ENCODE measurements around the gene PGRMC2.

Gene PGRMC2

DNA sequence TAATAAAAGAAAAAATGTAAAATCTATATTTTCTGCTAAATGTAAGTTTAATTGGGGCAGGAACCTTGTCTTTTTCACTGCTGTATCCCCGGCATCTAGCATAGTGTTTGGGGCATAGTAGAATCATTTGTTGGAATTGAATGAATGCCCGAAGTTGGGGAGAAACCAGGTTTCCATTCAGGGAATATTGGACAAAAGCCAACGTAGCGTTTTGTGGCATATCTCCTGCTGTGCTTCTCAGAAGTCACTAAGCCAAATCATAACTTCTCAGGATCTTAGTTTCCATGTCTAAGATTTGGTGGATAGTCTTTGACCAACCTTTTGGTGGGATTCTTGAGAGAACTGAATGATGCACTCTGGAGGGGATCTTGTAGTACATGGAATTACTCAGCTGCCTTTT, 42.0 kb upstream of the PGRMC2 start:
- no peaks in the 10 kb centered on the region for H3K36me3 ChIP-seq
- no peak overlapping the region for H3K27ac ChIP-seq
- no peak for DNase-seq
- H3K27me3 ChIP-seq (ENCODE audit: insufficient read depth, low read depth, severe bottlenecking), result no peaks in the 10 kb centered on the region
- H3K9me3 ChIP-seq (ENCODE audit: severe bottlenecking), result no peaks in the 10 kb centered on the region
- H3K4me3 ChIP-seq (ENCODE audit: low read depth, low read length), result no peak overlapping the region
- no peak for TF ChIP-seq CTCF (IDR thresholded peaks at IDR 0.05; ENCODE audit: low read depth, low read length)

GRCh38 chr4:128328106-128328505, 40.5 kb upstream of the PGRMC2 start:
- no peaks in the 10 kb centered on the region for H3K27me3 ChIP-seq (ENCODE audit: insufficient read depth, low read depth, severe bottlenecking)
- no peak overlapping the region for H3K27ac ChIP-seq
- no peak for DNase-seq
- TF ChIP-seq CTCF (IDR thresholded peaks at IDR 0.05; ENCODE audit: low read depth, low read length), result no peak
- no peak overlapping the region for H3K4me3 ChIP-seq (ENCODE audit: low read depth, low read length)
- no peaks in the 10 kb centered on the region for H3K9me3 ChIP-seq (ENCODE audit: severe bottlenecking)
- H3K36me3 ChIP-seq, result no peaks in the 10 kb centered on the region; the same call in 1 of the 2 replicates

- no peaks in the 10 kb centered on the region for H3K27me3 ChIP-seq (ENCODE audit: insufficient read depth, low read depth, severe bottlenecking)
- H3K27ac ChIP-seq, result no peak overlapping the region
- no peaks in the 10 kb centered on the region; the same call in 1 of the 2 replicates for H3K36me3 ChIP-seq
- no peak for DNase-seq
- TF ChIP-seq CTCF (IDR thresholded peaks at IDR 0.05; ENCODE audit: low read depth, low read length), result no peak
- no peaks in the 10 kb centered on the region for H3K9me3 ChIP-seq (ENCODE audit: severe bottlenecking)
- no peak overlapping the region for H3K4me3 ChIP-seq (ENCODE audit: low read depth, low read length)
Observed at GRCh38 chr4:128323401-128323800, 35.8 kb upstream of the PGRMC2 start.

DNA sequence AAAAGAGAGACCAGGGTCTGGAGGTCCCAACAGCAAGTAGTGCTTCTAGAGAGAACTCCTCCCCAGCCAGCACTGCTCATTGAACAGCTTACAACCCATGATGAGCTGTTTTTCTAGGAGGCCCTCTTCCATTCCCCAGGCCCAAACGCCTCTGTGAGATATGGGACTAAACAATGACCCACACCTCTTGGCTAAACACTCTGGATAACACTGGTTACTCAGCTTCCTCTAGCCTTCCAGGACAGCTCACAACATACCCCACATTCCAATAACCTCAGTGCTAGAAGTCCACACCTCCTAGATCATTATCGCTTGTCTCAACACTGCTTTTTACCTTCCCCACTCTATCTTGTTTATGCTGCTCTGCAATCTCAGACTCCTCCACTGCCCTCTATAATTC, 35.4 kb upstream of the PGRMC2 start:
- Histone ChIP-seq H3K27ac (no peak overlapping the region), H3K27me3 (ENCODE audit: insufficient read depth, low read depth, severe bottlenecking) (no peaks in the 10 kb centered on the region), H3K9me3 (ENCODE audit: severe bottlenecking) (no peaks in the 10 kb centered on the region), H3K4me3 (ENCODE audit: low read depth, low read length) (no peak overlapping the region), H3K36me3 (no peaks in the 10 kb centered on the region; the same call in 1 of the 2 replicates)
- DNase-seq, result no peak
- no peak for TF ChIP-seq CTCF (IDR thresholded peaks at IDR 0.05; ENCODE audit: low read depth, low read length)

GRCh38 chr4:128322311-128322710, 34.7 kb upstream of the PGRMC2 start:
- no peak for DNase-seq
- Histone ChIP-seq H3K36me3 (no peaks in the 10 kb centered on the region; the same call in 1 of the 2 replicates), H3K27ac (no peak overlapping the region), H3K27me3 (ENCODE audit: insufficient read depth, low read depth, severe bottlenecking) (no peaks in the 10 kb centered on the region), H3K9me3 (ENCODE audit: severe bottlenecking) (no peaks in the 10 kb centered on the region), H3K4me3 (ENCODE audit: low read depth, low read length) (no peak overlapping the region)
- no peak for TF ChIP-seq CTCF (IDR thresholded peaks at IDR 0.05; ENCODE audit: low read depth, low read length)

- DNase-seq, result no peak
- no peak for TF ChIP-seq CTCF (IDR thresholded peaks at IDR 0.05; ENCODE audit: low read depth, low read length)
- Histone ChIP-seq H3K27me3 (ENCODE audit: insufficient read depth, low read depth, severe bottlenecking) (no peaks in the 10 kb centered on the region), H3K4me3 (ENCODE audit: low read depth, low read length) (no peak overlapping the region), H3K36me3 (no peaks in the 10 kb centered on the region; the same call in 1 of the 2 replicates), H3K9me3 (ENCODE audit: severe bottlenecking) (no peaks in the 10 kb centered on the region), H3K27ac (no peak overlapping the region)
Observed at GRCh38 chr4:128320656-128321055, 33.0 kb upstream of the PGRMC2 start.

Data from WERI-Rb-1 (cell line).